ENCODE results near the gene TMX2. TPM values are rescaled to one million over a fixed set of nuclear protein-coding genes. Genes with fewer than 3 reads are reported as not detected.

TMX2 gene
- polyA plus RNA-seq, 3 donors: 28.9 to 71.6 (median 52.9) TPM

DNA sequence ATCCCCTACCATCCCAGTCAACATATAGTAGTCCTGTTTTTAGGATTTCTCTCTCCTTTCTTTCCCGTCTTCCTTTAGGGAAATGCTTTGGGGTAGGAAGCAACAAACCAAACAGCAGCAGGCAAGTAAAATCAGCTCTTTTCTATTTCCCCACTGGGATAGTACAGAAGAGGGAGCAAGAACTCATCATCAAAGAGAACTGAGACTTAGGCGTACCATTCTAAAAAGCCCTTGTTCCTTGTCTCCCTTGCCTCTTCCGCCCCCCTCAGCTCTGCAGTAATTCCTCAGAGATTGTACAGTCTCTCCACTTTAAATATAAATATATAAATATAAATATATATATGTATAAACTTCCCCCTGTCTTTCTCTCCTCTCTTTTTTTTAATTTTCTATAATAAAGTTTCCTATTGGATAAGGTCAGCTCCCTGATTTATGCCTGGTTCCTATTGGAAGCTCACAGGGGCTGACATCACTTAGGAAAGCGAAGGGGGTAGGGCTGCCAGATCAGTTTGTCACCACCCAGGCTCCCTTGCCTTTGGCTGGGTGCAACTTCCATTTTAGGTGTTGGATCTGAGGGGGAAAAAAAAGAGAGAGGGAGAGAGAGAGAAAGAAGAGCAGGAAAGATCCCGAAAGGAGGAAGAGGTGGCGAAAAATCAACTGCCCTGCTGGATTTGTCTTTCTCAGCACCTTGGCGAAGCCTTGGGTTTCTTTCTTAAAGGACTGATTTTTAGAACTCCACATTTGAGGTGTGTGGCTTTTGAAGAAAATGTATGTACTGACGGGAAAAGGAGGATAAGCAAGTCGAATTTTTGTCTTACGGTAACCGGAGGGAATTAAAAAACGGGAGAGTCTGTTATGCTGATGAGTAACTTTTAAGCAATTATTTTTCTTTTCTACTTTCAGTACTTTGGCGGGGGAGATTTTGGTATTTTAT, 49.2 kb downstream of the TMX2 start, which contains the start of gene CTNND1:
CTNND1 (plus strand) TSS at position 502 of the 934 bp plus-strand sequence. CDS start 29,677 bp downstream, outside the sequence.
- TF ChIP-seq, protein P1, sequence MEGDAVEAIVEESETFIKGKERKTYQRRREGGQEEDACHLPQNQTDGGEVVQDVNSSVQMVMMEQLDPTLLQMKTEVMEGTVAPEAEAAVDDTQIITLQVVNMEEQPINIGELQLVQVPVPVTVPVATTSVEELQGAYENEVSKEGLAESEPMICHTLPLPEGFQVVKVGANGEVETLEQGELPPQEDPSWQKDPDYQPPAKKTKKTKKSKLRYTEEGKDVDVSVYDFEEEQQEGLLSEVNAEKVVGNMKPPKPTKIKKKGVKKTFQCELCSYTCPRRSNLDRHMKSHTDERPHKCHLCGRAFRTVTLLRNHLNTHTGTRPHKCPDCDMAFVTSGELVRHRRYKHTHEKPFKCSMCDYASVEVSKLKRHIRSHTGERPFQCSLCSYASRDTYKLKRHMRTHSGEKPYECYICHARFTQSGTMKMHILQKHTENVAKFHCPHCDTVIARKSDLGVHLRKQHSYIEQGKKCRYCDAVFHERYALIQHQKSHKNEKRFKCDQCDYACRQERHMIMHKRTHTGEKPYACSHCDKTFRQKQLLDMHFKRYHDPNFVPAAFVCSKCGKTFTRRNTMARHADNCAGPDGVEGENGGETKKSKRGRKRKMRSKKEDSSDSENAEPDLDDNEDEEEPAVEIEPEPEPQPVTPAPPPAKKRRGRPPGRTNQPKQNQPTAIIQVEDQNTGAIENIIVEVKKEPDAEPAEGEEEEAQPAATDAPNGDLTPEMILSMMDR (IDR thresholded peaks at IDR 0.05): no peak
- Histone ChIP-seq H4K20me1 (ENCODE audit: insufficient read depth, low read length) (peaks cover 27% of the 10 kb centered on the region), H3K9ac (ENCODE audit: insufficient read depth, low read length, poor library complexity, severe bottlenecking) (peak within 1 kb of the TSS; percentile 69), H3K27ac (ENCODE audit: low read depth in 1 of 2, low read length in 2 of 2) (peak within 1 kb of the TSS; percentile 29 to 87), H2AFZ (ENCODE audit: insufficient read depth, low read depth, low read length, poor library complexity, severe bottlenecking) (peak within 1 kb of the TSS; percentile 82), H3K4me2 (replicated peaks; ENCODE audit: extremely low read depth, low read length, poor library complexity, severe bottlenecking) (peak within 1 kb of the TSS; percentile 86), H3K4me1 (ENCODE audit: control insufficient read depth in 1 of 2, insufficient read depth in 2 of 2, low read length in 2 of 2) (peaks cover 23 to 27% of the 10 kb centered on the region in 2 donors), H3K9me3 (replicated peaks in 1 of 2; ENCODE audit: control insufficient read depth in 1 of 2, insufficient read depth in 1 of 2, low read length in 2 of 2) (no peaks in the 10 kb centered on the region), H3K79me2 (ENCODE audit: insufficient read depth, low read length) (peaks cover 44% of the 10 kb centered on the region), H3K4me3 (replicated peaks in 1 of 3; ENCODE audit: low read depth in 2 of 3, low read length in 3 of 3) (peak within 1 kb of the TSS; percentile 83 to 99 (median 93)), H3K36me3 (replicated peaks in 1 of 2; ENCODE audit: control insufficient read depth in 1 of 2, insufficient read depth in 2 of 2, low read length in 2 of 2) (no peaks in the 10 kb centered on the region), H3K27me3 (ENCODE audit: control insufficient read depth in 2 of 2, insufficient read depth in 2 of 2, low read length in 2 of 2) (no peaks in the 10 kb centered on the region)
- H3K36me3 Mint-ChIP-seq: peaks cover 5 to 10% of the 10 kb centered on the region in 2 donors
- 0% methylated on average over 4 of the region's 13 CpGs for WGBS (ENCODE audit: insufficient coverage)
- H3K27me3 Mint-ChIP-seq (ENCODE audit: low read depth in 3 of 3): peaks cover 0 to 5% (median 0%) of the 10 kb centered on the region in 3 donors
- intact Hi-C loops (cut with micrococcal nuclease): loop anchor here in 1 of 2 donors (5.0 kb wide), 1 partner anchor 36 kb away; no protein-coding TSS in a partner anchor
- H3K9me3 Mint-ChIP-seq: peaks cover 0 to 2% (median 0%) of the 10 kb centered on the region in 7 donors
- H3K27ac Mint-ChIP-seq: peak within 1 kb of the TSS; percentile 87 to 98 (median 94)
- H3K4me1 Mint-ChIP-seq: peaks cover 35% of the 10 kb centered on the region
- peak; percentile 75 to 89 (median 87) for DNase-seq
- H3K4me3 Mint-ChIP-seq: peak within 1 kb of the TSS; percentile 97

DNA sequence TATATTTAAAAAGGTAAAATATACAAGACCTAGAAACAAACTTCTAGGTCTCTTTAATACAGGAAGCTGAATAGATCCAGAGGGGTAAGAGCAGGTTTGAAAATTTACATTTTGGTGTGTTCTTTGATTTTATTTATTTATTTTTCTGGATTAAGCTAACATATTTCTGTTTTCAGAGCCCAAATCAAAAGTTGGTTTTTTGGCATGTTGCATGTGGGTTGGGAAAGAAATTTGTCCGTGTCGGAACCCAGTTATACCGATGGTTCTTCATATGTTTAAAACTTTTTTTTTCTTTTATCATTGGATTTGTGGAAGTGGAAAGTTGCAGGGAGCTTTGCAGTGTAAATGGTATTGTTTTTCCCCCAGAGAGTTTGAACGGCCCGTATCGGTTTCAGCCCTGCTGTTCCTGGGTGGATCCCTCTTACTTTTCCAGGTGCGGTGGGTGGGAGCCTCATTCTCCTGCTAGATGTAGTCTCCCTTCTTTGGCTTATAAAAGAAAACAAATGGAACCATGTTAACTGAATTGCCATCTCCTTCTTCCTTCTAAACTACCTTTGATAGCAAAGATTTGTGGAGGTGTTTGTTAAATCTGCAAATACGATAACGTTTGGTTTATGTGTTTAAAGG, 50.0 kb downstream of the TMX2 start:
- Histone ChIP-seq H3K4me2 (replicated peaks; ENCODE audit: extremely low read depth, low read length, poor library complexity, severe bottlenecking) (peak overlapping the region; percentile 86), H4K20me1 (ENCODE audit: insufficient read depth, low read length) (peaks cover 34% of the 10 kb centered on the region), H3K9me3 (replicated peaks in 1 of 2; ENCODE audit: control insufficient read depth in 1 of 2, insufficient read depth in 1 of 2, low read length in 2 of 2) (no peaks in the 10 kb centered on the region), H3K9ac (ENCODE audit: insufficient read depth, low read length, poor library complexity, severe bottlenecking) (peak overlapping the region; percentile 69), H2AFZ (ENCODE audit: insufficient read depth, low read depth, low read length, poor library complexity, severe bottlenecking) (peak overlapping the region; percentile 82), H3K79me2 (ENCODE audit: insufficient read depth, low read length) (peaks cover 52% of the 10 kb centered on the region), H3K4me3 (replicated peaks in 1 of 3; ENCODE audit: low read depth in 2 of 3, low read length in 3 of 3) (peak overlapping the region; percentile 83 to 99 (median 93)), H3K36me3 (replicated peaks in 1 of 2; ENCODE audit: control insufficient read depth in 1 of 2, insufficient read depth in 2 of 2, low read length in 2 of 2) (no peaks in the 10 kb centered on the region), H3K4me1 (ENCODE audit: control insufficient read depth in 1 of 2, insufficient read depth in 2 of 2, low read length in 2 of 2) (peaks cover 23 to 27% of the 10 kb centered on the region in 2 donors), H3K27me3 (ENCODE audit: control insufficient read depth in 2 of 2, insufficient read depth in 2 of 2, low read length in 2 of 2) (no peaks in the 10 kb centered on the region), H3K27ac (ENCODE audit: low read depth in 1 of 2, low read length in 2 of 2) (peak overlapping the region in 1 of 2 donors; percentile 87)
- 5% methylated on average over 3 of the region's 9 CpGs for WGBS (ENCODE audit: insufficient coverage)
- Mint-ChIP-seq H3K27ac (peak overlapping the region in 6 of 7 donors; percentile 92 to 98 (median 94)), H3K4me1 (peaks cover 35% of the 10 kb centered on the region), H3K36me3 (peaks cover 9 to 18% of the 10 kb centered on the region in 2 donors), H3K27me3 (ENCODE audit: low read depth in 3 of 3) (peaks cover 0 to 5% (median 0%) of the 10 kb centered on the region in 3 donors), H3K4me3 (peak overlapping the region; percentile 97), H3K9me3 (peaks cover 0 to 2% (median 0%) of the 10 kb centered on the region in 7 donors)
- TF ChIP-seq, protein P1 (IDR thresholded peaks at IDR 0.05): no peak
- intact Hi-C loops (cut with micrococcal nuclease): loop anchor here in 1 of 2 donors (5.0 kb wide), 1 partner anchor 35 kb away; no protein-coding TSS in a partner anchor
- no peak for DNase-seq
